GM10248 (cell line): ENCODE measurements around the gene TMEM59.

Experiments used
- CTCF ChIA-PET: fragments of 300-600 bp; sonication (Branson Sonifier 250); formaldehyde crosslinking; extraction: SDS; loops from one replicate; lab custom pipeline; 2021; ENCODE audit warnings: antibody characterized with exemption; lab: Yijun Ruan, JAX
- POLR2A ChIA-PET: fragments of 350-650 bp; sonication (Branson Sonifier 250); formaldehyde crosslinking; extraction: SDS; loops from one replicate; lab custom pipeline; 2020; ENCODE audit warnings: antibody characterized with exemption; lab: Yijun Ruan, JAX
- DNase-seq: peaks from one replicate; pipeline ENCODE4 v3.0.0; 2012; ENCODE audit errors: extremely low spot score
- CTCF ChIP-seq: IDR thresholded peaks from 2 replicates; pipeline ENCODE4 v1.5.1; 2012; ENCODE audit warnings: mild to moderate bottlenecking, low read depth; ENCODE audit errors: extremely low read depth, missing control alignments, control extremely low read depth

The TMEM59 gene

DNA sequence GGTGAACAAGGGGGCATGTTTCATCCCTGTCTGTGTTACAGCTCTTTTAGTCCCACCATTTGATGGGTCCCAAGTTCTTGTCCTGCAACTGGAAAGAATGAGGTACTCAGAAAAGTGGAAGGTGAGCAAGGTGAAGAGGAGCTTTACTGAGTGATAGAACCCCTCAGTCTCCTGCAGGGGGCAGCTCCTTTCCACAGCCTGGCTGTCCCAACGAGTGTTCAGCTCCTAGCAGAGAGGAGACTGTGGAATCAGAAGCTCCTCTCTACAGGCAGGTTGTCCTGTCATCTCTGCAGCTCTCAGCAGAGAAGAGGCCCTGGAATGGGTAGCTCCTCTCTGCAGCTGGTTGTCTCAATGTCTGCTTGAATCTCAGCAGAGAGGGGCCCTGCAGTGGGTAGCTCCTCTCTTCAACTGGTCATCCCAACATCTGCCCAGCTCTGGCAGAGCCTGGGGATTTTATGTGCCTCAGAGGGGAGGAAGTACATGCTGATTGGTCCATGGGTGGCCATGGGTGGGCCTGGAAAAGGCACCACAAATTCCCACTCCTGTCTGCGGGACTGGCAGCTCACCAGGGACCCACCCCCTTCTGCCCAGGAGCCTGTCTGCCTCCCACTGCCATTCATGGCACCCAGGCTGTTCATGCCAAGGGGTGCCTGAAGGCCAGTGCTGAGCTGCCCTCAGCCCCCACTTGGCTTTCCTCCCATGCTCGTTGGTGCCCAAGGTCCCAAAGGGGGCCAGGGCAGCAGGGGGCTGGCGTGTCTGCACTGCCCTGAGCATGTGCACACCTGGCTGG, 60.7 kb downstream of the TMEM59 start:
- CTCF ChIA-PET: interaction anchor here (0.9 to 1.5 kb wide), 7 partner anchors 10 to 120 kb away, joined by 3 to 7 read pairs (median 3); partner anchors contain the start of genes IFT25 and LRRC42
- TF ChIP-seq CTCF: peak; percentile 3
- POLR2A ChIA-PET: no interaction called here
- no peak for DNase-seq

DNA sequence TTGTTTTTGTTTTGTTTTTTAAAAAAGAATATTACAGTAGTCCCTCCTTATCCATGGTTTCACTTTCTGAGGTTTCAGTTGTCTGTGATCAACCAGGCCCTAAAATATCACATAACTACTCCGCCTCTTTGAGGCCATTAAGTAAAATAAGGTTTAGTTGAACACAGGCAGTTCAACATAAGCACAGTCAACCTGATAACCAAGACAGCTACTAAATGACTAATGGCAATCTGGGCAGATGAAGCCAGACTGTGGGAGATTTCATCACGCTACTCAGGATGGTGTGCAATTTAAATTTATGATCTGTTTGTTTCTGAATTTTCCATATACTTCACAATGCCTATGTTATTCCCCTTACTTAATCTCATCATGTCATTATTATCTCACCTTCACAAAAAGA, 65.1 kb downstream of the TMEM59 start:
- CTCF ChIA-PET: no interaction called here
- DNase-seq: no peak
- no peak for TF ChIP-seq CTCF
- POLR2A ChIA-PET: no interaction called here

DNA sequence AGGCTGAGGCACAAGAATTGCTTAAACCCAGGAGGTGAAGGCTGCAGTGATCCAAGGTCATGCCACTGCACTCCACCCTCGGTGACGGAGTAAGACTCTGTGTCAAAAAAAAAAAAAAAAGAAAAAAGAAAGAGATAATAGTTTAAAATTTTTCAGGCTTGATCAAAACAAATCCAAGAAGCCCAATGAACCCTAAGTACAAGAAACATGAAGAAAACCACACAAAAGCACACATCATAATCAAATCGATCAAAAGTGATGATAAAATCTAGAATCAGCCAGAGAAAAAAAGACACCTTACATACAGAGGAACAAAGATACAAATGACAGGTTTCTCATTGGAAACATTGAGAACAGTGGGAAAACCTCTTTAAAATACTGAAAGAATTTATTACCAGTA, 66.5 kb downstream of the TMEM59 start:
- CTCF ChIA-PET: no interaction called here
- POLR2A ChIA-PET: no interaction called here

DNA sequence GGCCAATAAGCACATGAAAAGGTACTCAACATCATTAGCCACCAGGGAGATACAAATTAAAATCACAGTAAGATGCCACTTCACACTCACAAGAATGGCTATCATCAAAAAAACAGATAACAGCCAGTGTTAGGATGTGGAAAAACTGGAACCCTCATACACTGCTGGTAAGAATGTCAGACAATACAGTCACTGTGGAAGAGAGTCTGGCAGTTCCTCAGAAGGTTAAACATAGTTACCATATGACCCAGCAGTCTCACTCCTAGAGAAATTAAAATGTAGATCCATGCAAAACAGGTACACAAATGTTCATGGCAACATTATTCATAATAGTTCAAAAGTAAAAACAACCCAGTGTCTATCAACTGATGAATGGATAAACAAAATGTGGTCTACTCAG, 68.3 kb downstream of the TMEM59 start:
- no peak for DNase-seq
- no peak for TF ChIP-seq CTCF
- POLR2A ChIA-PET: no interaction called here
- CTCF ChIA-PET: no interaction called here

More for the DNA sequence above, 66.5 kb downstream of the TMEM59 start:
- DNase-seq: no peak
- TF ChIP-seq CTCF: no peak

- ChIA-PET CTCF (interaction anchor here (0.6 kb wide), 1 partner anchor 1747 kb away, joined by 3 read pairs; no protein-coding TSS in a partner anchor), POLR2A (no interaction called here)
- TF ChIP-seq CTCF: no peak
- DNase-seq: no peak
Observed at GRCh38 chr1:53982763-53983104, 70.3 kb downstream of the TMEM59 start.

GRCh38 chr1:53982034-53982762, 70.8 kb downstream of the TMEM59 start:
- no peak for DNase-seq
- CTCF ChIA-PET: no interaction called here
- TF ChIP-seq CTCF: no peak
- POLR2A ChIA-PET: no interaction called here
